ENCODE results near the gene APOBEC3H.

Gene APOBEC3H

GRCh38 chr22:39114112-39114511, 17.1 kb downstream of the APOBEC3H start:
- no peak for DNase-seq

- no peak for DNase-seq
Measured at GRCh38 chr22:39115570-39115969, 18.5 kb downstream of the APOBEC3H start.

- no peak for DNase-seq
Measured at GRCh38 chr22:39115977-39116621, 19.1 kb downstream of the APOBEC3H start.

GRCh38 chr22:39117585-39118191, 20.6 kb downstream of the APOBEC3H start:
- DNase-seq: peak; percentile 75

- DNase-seq: no peak
Measured at GRCh38 chr22:39120983-39121382, 23.9 kb downstream of the APOBEC3H start.

- no peak for DNase-seq
Measured at GRCh38 chr22:39122772-39123470, 25.9 kb downstream of the APOBEC3H start.

GRCh38 chr22:39123751-39124581, 26.9 kb downstream of the APOBEC3H start:
- DNase-seq: no peak

GRCh38 chr22:39125622-39126021, 28.6 kb downstream of the APOBEC3H start:
- no peak for DNase-seq

- no peak for DNase-seq
Measured at GRCh38 chr22:39128508-39128907, 31.5 kb downstream of the APOBEC3H start.

GRCh38 chr22:39129081-39129480, 32.0 kb downstream of the APOBEC3H start:
- no peak for DNase-seq

- DNase-seq: no peak
Measured at GRCh38 chr22:39129746-39130145, 32.7 kb downstream of the APOBEC3H start.

GRCh38 chr22:39130152-39130704, 33.2 kb downstream of the APOBEC3H start:
- no peak for DNase-seq

- DNase-seq: no peak
Measured at GRCh38 chr22:39130892-39131855, 34.1 kb downstream of the APOBEC3H start.

GRCh38 chr22:39132281-39132680, 35.2 kb downstream of the APOBEC3H start:
- no peak for DNase-seq

- DNase-seq: no peak
Measured at GRCh38 chr22:39132871-39133524, 36.0 kb downstream of the APOBEC3H start.

GRCh38 chr22:39133871-39134270, 36.8 kb downstream of the APOBEC3H start:
- no peak for DNase-seq

- no peak for DNase-seq
Measured at GRCh38 chr22:39134366-39135091, 37.5 kb downstream of the APOBEC3H start.

- DNase-seq: peak; percentile 52
Measured at GRCh38 chr22:39135092-39135896, 38.2 kb downstream of the APOBEC3H start.

GRCh38 chr22:39136317-39136716, 39.3 kb downstream of the APOBEC3H start:
- no peak for DNase-seq

Measured in activated CD8-positive, alpha-beta memory T cell treated with anti-CD3 and anti-CD28 coated beads, Interleukin-2, amount 50 U/mL, for 4 hours (primary cell).